C4-2B (cell line): Measurements from ENCODE around the gene IGDCC3.

ENCODE experiments used
- ZFX ChIP-seq: fragments of 450-650 bp; IDR thresholded peaks from 2 replicates; pipeline ENCODE4 v1.6.1; 2017
- TF ChIP-seq, protein P1 (sequence below): fragments of 450-650 bp; conservative IDR thresholded peaks from 2 replicates; pipeline ENCODE4 v1.5.1; 2017; ENCODE audit warnings: mild to moderate bottlenecking

DNA sequence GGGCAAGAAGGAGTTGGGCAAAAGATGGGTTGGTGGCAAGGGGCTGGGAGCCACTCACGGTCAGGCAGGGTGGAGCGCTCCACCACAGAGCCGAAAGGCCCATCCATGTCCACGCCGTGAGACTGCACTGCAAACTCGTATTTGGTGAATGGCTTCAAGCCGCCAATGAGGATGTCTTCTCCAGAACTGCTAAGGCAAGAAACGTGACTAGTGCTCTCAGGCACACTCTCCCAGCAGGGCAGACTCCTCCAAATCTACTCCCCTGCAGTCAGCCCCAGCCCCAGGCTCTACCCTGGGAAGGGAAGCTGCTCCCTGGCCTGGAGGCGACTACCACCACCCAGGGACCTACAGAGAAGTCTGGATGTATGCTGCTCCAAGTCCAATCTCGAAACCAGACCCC is 11.4 kb upstream of the IGDCC3 start:
- TF ChIP-seq, protein P1, sequence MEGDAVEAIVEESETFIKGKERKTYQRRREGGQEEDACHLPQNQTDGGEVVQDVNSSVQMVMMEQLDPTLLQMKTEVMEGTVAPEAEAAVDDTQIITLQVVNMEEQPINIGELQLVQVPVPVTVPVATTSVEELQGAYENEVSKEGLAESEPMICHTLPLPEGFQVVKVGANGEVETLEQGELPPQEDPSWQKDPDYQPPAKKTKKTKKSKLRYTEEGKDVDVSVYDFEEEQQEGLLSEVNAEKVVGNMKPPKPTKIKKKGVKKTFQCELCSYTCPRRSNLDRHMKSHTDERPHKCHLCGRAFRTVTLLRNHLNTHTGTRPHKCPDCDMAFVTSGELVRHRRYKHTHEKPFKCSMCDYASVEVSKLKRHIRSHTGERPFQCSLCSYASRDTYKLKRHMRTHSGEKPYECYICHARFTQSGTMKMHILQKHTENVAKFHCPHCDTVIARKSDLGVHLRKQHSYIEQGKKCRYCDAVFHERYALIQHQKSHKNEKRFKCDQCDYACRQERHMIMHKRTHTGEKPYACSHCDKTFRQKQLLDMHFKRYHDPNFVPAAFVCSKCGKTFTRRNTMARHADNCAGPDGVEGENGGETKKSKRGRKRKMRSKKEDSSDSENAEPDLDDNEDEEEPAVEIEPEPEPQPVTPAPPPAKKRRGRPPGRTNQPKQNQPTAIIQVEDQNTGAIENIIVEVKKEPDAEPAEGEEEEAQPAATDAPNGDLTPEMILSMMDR = no peak
- no peak for TF ChIP-seq ZFX
